GM12878 (cell line): ENCODE results near the gene ADISSP. TPM values are rescaled to one million over a fixed set of nuclear protein-coding genes. Genes with fewer than 3 reads are reported as not detected.

Source experiments
- ATAC-seq: fragments of 200-7000 bp; cut with Tn5 transposase; 3 replicates; pipeline ENCODE4 v1.9.1; 2020; ENCODE audit warnings: mild to moderate bottlenecking, moderate library complexity
- BruUV-seq: library from RNA; stranded (reverse); fragments of 400-500 nt; replicated peaks from 2 replicates; lab custom pipeline; 2021; lab: Mats Ljungman, UMichigan
- CTCF ChIA-PET: fragments of 300-600 bp; sonication (Branson Sonifier 250); formaldehyde crosslinking; extraction: SDS; loops from one replicate; lab custom pipeline; 2021; ENCODE audit warnings: inconsistent platforms; lab: Yijun Ruan, JAX
- POLR2A ChIA-PET: fragments of 350-600 bp; formaldehyde crosslinking; extraction: SDS; loops from one replicate; lab custom pipeline; 2021; ENCODE audit warnings: inconsistent platforms; lab: Charles Lee
- RAD21 ChIA-PET: fragments of 300-600 bp; sonication (Branson Sonifier 250); formaldehyde crosslinking; loops from one replicate; lab custom pipeline; 2023; ENCODE audit warnings: antibody characterized with exemption; ENCODE audit not compliant: unreplicated experiment; lab: Charles Lee
- SMC1A ChIA-PET: fragments of 300-600 bp; sonication (Branson Sonifier 250); formaldehyde crosslinking; loops from one replicate; lab custom pipeline; 2023; ENCODE audit not compliant: unreplicated experiment, uncharacterized antibody; lab: Charles Lee
- DNase-seq: peaks from one replicate; pipeline ENCODE4 v3.0.0-alpha.2; 2011; ENCODE audit warnings: low read depth, low spot score
- FAIRE-seq: peaks from 3 replicates; lab custom pipeline; 2011; peaks lifted over from hg19 to GRCh38; lab: Jason Lieb, UNC
- H2AFZ ChIP-seq: 2 replicates; pipeline ENCODE4 v1.6.0; 2011; ENCODE audit warnings: low read depth, low read length, control low read depth; ENCODE audit not compliant: control insufficient read depth
- H3K27ac ChIP-seq: 2 replicates; pipeline ENCODE4 v1.5.1; 2011; ENCODE audit warnings: control low read depth; ENCODE audit not compliant: control insufficient read depth, insufficient read depth
- H3K27me3 ChIP-seq, 2 experiments: replicated peaks in 1 of 2; 2 replicates each; pipeline versions ENCODE4 v1.6.0 to v1.6.1; 2011; ENCODE audit warnings: low read length in 1 of 2; ENCODE audit not compliant: control insufficient read depth in 2 of 2, insufficient read depth in 2 of 2
- H3K36me3 ChIP-seq, 2 experiments: 2 replicates each; pipeline ENCODE4 v1.5.1; 2011; ENCODE audit warnings: low read length in 1 of 2; ENCODE audit not compliant: control insufficient read depth in 2 of 2, insufficient read depth in 2 of 2
- H3K4me1 ChIP-seq: 2 replicates; pipeline ENCODE4 v1.6.1; 2011; ENCODE audit warnings: mild to moderate bottlenecking, low read length, moderate library complexity, mixed read lengths; ENCODE audit not compliant: control insufficient read depth, insufficient read depth
- H3K4me2 ChIP-seq: 2 replicates; pipeline ENCODE4 v1.6.0; 2011; ENCODE audit warnings: control low read depth; ENCODE audit not compliant: control insufficient read depth, insufficient read depth
- H3K4me3 ChIP-seq: fragments of 200-600 bp; sonication (generic); 2 replicates; pipeline ENCODE4 v1.5.1; 2016
- H3K79me2 ChIP-seq: 2 replicates; pipeline ENCODE4 v1.6.0; 2011; ENCODE audit warnings: low read length; ENCODE audit not compliant: control insufficient read depth, insufficient read depth
- H3K9ac ChIP-seq: 2 replicates; pipeline ENCODE4 v1.8.0; 2011; ENCODE audit warnings: low read length, control low read depth, mixed read lengths; ENCODE audit not compliant: control insufficient read depth, insufficient read depth
- H3K9me3 ChIP-seq: replicated peaks from 3 replicates; pipeline ENCODE4 v1.5.1; 2011; ENCODE audit warnings: mild to moderate bottlenecking, low read length; ENCODE audit not compliant: control insufficient read depth, insufficient read depth
- H4K20me1 ChIP-seq: 2 replicates; pipeline ENCODE4 v1.6.0; 2011; ENCODE audit not compliant: control insufficient read depth, insufficient read depth
- GABPA ChIP-seq: IDR thresholded peaks from 2 replicates; pipeline ENCODE4 v1.6.1; 2014; ENCODE audit warnings: antibody characterized with exemption, low read depth, mild to moderate bottlenecking, inconsistent platforms
- HDAC2 ChIP-seq: fragments of 200-600 bp; sonication (generic); IDR thresholded peaks from 2 replicates; pipeline ENCODE4 v1.6.1; 2017
- ZNF274 ChIP-seq: IDR thresholded peaks from one replicate; pipeline ENCODE4 v1.8.0; 2011; ENCODE audit not compliant: insufficient read length, insufficient read depth
- WGBS: methylation state at CpG from one replicate; pipeline ENCODE4 v1.1.6; 2016; ENCODE audit warnings: low lambda C conversion rate; ENCODE audit not compliant: insufficient replicate concordance, insufficient coverage; ENCODE audit errors: missing lambda C conversion rate; 5-methylcytosine and 5-hydroxymethylcytosine counted together
- in situ Hi-C: fragments of 300-500 bp; cut with MboI; formaldehyde crosslinking; loops from 9 replicates; pipeline ENCODE4 v1.14.3; 2018; ENCODE audit warnings: mixed read lengths
- intact Hi-C: fragments of 100-400 bp; cut with micrococcal nuclease; formaldehyde crosslinking; loops from one replicate; pipeline ENCODE4 v1.14.2; 2022; ENCODE audit not compliant: unreplicated experiment
- polyA plus RNA-seq, 11 experiments: library from polyadenylated mRNA; depleted of rRNA in 4 of 11; unstranded in 6 of 11; stranded (reverse) in 5 of 11; fragments of >200 nt; fragmentation: Nextera tagmentation in 4 of 11; fragmentation: Illumina TruSeq in 1 of 11; extraction: Ambion mirVana in 4 of 11; extraction: Trizol in 1 of 11; gene quantifications; 1 replicate in 1 of 11; 2 replicates in 10 of 11; pipeline versions ENCODE4 v1.2.1 to v1.2.3, GENCODE V29; 2011 to 2016; ENCODE audit warnings: inconsistent platforms in 2 of 11, missing spikeins in 2 of 11, low read depth in 1 of 11
- total RNA-seq, 4 experiments: library from RNA; depleted of rRNA in 3 of 4; stranded (reverse); fragments of >200 nt in 3 of 4; fragmentation: Illumina TruSeq in 1 of 4; extraction: Trizol in 1 of 4; gene quantifications; 2 replicates each; pipeline versions ENCODE4 v1.2.1 to v1.2.3, GENCODE V29; 2013 to 2021
- TF ChIP-seq, protein P1 (sequence below): fragments of 450-650 bp; IDR thresholded peaks from 2 replicates; pipeline ENCODE4 v1.6.1; 2018; ENCODE audit warnings: borderline replicate concordance, mild to moderate bottlenecking; ENCODE audit not compliant: partially characterized antibody

ADISSP gene
- total and polyA plus RNA-seq, 10 of the 15 experiments (the other 5 are each of a cell fraction or from before 2014, with no cell fraction given) = 0.80 to 96.3 (median 38.6) TPM

DNA sequence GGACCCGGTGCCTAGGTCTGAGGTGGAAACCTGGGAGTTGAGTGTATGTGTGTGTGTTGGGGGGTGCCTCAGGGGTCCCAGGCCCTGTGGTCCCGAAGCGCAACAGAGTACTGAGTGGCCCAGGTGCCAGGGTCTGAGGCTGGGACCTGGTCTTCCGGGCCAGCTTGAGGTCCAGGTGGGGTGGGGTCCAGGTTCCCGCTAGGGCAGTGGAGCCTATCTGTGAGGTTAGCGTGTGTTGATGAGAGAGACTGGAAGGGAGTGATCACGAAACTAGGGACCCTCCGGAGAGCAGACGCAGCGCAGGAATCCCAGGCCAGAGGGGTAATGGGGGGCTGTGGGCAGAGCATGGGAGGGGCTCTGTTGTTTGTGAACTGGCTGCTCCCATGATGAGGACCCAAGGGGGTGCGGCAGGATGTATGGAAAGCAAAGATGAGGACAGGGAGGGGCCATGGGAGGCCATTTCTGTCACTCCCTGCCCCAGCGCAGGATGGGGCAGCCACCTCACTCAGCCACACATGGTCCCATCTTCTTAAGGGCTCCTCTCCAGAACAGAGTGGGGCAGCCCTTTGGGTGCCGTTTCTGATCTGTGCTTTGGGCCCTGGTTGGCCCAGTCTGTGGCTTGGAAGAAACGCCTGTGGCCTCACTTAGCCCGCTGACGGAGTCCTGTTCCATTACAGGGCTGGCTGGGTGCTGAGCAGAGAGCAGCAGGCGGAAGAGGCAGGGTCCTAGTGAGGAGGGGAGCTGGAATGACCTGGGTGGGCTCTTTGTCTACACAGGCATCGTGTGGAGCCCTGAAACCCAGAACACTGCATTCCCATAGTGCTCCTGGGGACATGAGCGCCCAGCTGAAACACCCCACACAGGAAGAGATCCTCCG, 34.2 kb downstream of the ADISSP start:
- Histone ChIP-seq H3K4me2 (no peak overlapping the region), H3K27me3 (peaks cover 1 to 2% of the 10 kb centered on the region in 2 experiments; a peak in 1 of 4 replicates), H2AFZ (no peak overlapping the region), H3K36me3 (no peaks in the 10 kb centered on the region), H4K20me1 (no peaks in the 10 kb centered on the region), H3K79me2 (no peaks in the 10 kb centered on the region)
- no peak for ATAC-seq
- SMC1A ChIA-PET = no interaction called here
- in situ Hi-C loops = no loop called here
- BruUV-seq = no TSS peak
- TF ChIP-seq GABPA (no peak), ZNF274 (no peak), HDAC2 (no peak)
- TF ChIP-seq, protein P1, sequence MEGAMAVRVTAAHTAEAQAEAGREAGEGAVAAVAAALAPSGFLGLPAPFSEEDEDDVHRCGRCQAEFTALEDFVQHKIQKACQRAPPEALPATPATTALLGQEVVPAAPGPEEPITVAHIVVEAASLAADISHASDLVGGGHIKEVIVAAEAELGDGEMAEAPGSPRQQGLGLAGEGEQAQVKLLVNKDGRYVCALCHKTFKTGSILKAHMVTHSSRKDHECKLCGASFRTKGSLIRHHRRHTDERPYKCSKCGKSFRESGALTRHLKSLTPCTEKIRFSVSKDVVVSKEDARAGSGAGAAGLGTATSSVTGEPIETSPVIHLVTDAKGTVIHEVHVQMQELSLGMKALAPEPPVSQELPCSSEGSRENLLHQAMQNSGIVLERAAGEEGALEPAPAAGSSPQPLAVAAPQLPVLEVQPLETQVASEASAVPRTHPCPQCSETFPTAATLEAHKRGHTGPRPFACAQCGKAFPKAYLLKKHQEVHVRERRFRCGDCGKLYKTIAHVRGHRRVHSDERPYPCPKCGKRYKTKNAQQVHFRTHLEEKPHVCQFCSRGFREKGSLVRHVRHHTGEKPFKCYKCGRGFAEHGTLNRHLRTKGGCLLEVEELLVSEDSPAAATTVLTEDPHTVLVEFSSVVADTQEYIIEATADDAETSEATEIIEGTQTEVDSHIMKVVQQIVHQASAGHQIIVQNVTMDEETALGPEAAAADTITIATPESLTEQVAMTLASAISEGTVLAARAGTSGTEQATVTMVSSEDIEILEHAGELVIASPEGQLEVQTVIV = no peak
- TF ChIP-seq, all 136 proteins: peak for 0
- H3K4me3 ChIP-seq = no peak overlapping the region
- DNase-seq (no peak), FAIRE-seq (no peak)
- intact Hi-C loops = no loop called here
- ChIA-PET RAD21 (no interaction called here), POLR2A (no interaction called here), CTCF (interaction anchor here (0.5 kb wide), 1 partner anchor 137 kb away, joined by 3 read pairs; no protein-coding TSS in a partner anchor)
- H3K27ac ChIP-seq = no peak overlapping the region
- H3K4me1 ChIP-seq = no peaks in the 10 kb centered on the region
- H3K9me3 ChIP-seq = no peaks in the 10 kb centered on the region
- H3K9ac ChIP-seq = no peak overlapping the region
- 57% methylated on average over 20 of the region's 20 CpGs for WGBS
